Lower lobe of right lung (tissue), 2 donors: Measurements from ENCODE around the gene TMEM61. TPM values are rescaled to one million over a fixed set of nuclear protein-coding genes. Genes with fewer than 3 reads are reported as not detected.
"Not testable (repeated sequence)": the region's sequence is repeated elsewhere in the genome, so short reads cannot be mapped to it uniquely, and the experiment has no call there.

Experiments used
- ATAC-seq, 2 donors: fragments of 200-7000 bp; cut with Tn5 transposase; one replicate each; pipeline ENCODE4 v1.9.1; 2020 to 2022; ENCODE audit warnings: mild to moderate bottlenecking in 2 of 2, moderate library complexity in 2 of 2
- DNase-seq: peaks from one replicate; pipeline ENCODE4 v3.0.0-alpha.2; 2020
- H3K27ac ChIP-seq: fragments of 200-600 bp; one replicate; pipeline ENCODE4 v1.8.0; 2022
- H3K27me3 ChIP-seq: fragments of 200-600 bp; one replicate; pipeline ENCODE4 v1.8.0; 2022; ENCODE audit warnings: low read depth
- H3K36me3 ChIP-seq: fragments of 200-600 bp; one replicate; pipeline ENCODE4 v1.8.0; 2022; ENCODE audit warnings: mild to moderate bottlenecking
- H3K4me1 ChIP-seq: fragments of 200-600 bp; one replicate; pipeline ENCODE4 v1.8.0; 2022
- H3K4me3 ChIP-seq: fragments of 200-600 bp; one replicate; pipeline ENCODE4 v1.8.0; 2022; ENCODE audit warnings: mild to moderate bottlenecking
- H3K9me3 ChIP-seq: fragments of 200-600 bp; one replicate; pipeline ENCODE4 v1.8.0; 2022
- intact Hi-C: fragments of 100-400 bp; cut with DNase I; formaldehyde crosslinking; loops from one replicate; pipeline ENCODE4 v1.11.0; 2022
- total RNA-seq: library from RNA; stranded (reverse); fragmentation: NEBNext Ultra II Directional; extraction: Animal tissue kit (Norgen Biotek cat#: 25700); gene quantifications from one replicate; pipeline ENCODE4 v1.2.1, GENCODE V29; 2021
- TF ChIP-seq, protein P1 (sequence below): fragments of 200-600 bp; IDR thresholded peaks from one replicate; pipeline ENCODE4 v1.8.0; 2022; ENCODE audit warnings: antibody characterized with exemption, mild to moderate bottlenecking
- donor health status: DM: no; HTN: yes; CAD: no; lungs with severe emphysema.

Gene TMEM61
- total RNA-seq, 1 donor from 2014 or later: 2.7 TPM

DNA sequence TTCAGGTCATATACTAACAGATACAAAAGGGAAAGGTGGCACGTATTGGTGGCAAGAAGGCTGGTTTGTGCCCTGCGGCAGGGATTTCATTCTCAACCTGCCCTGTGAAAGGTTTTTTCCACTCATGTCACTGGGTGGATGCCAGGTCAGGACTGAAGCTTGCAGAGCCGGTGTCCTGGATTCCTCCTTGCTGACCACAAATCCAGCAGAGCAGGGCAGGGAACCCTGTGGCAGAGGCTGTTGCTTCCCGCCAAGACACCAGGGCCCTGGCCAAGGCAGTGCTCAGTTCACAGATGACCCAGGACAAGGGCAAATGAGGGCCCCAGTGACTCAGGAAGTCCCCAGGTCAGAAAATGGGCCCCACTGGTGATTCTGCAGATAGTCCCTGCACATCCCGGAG, 34.7 kb downstream of the TMEM61 start:
- ATAC-seq (no peak), DNase-seq (no peak)
- intact Hi-C loops: no loop called here
- no peaks in the 10 kb centered on the region for H3K4me1 ChIP-seq
- H3K36me3 ChIP-seq: no peaks in the 10 kb centered on the region
- H3K4me3 ChIP-seq: no peak overlapping the region
- no peak overlapping the region for H3K27ac ChIP-seq
- no peaks in the 10 kb centered on the region for H3K27me3 ChIP-seq
- no peaks in the 10 kb centered on the region for H3K9me3 ChIP-seq
- TF ChIP-seq, protein P1, sequence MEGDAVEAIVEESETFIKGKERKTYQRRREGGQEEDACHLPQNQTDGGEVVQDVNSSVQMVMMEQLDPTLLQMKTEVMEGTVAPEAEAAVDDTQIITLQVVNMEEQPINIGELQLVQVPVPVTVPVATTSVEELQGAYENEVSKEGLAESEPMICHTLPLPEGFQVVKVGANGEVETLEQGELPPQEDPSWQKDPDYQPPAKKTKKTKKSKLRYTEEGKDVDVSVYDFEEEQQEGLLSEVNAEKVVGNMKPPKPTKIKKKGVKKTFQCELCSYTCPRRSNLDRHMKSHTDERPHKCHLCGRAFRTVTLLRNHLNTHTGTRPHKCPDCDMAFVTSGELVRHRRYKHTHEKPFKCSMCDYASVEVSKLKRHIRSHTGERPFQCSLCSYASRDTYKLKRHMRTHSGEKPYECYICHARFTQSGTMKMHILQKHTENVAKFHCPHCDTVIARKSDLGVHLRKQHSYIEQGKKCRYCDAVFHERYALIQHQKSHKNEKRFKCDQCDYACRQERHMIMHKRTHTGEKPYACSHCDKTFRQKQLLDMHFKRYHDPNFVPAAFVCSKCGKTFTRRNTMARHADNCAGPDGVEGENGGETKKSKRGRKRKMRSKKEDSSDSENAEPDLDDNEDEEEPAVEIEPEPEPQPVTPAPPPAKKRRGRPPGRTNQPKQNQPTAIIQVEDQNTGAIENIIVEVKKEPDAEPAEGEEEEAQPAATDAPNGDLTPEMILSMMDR: no peak

DNA sequence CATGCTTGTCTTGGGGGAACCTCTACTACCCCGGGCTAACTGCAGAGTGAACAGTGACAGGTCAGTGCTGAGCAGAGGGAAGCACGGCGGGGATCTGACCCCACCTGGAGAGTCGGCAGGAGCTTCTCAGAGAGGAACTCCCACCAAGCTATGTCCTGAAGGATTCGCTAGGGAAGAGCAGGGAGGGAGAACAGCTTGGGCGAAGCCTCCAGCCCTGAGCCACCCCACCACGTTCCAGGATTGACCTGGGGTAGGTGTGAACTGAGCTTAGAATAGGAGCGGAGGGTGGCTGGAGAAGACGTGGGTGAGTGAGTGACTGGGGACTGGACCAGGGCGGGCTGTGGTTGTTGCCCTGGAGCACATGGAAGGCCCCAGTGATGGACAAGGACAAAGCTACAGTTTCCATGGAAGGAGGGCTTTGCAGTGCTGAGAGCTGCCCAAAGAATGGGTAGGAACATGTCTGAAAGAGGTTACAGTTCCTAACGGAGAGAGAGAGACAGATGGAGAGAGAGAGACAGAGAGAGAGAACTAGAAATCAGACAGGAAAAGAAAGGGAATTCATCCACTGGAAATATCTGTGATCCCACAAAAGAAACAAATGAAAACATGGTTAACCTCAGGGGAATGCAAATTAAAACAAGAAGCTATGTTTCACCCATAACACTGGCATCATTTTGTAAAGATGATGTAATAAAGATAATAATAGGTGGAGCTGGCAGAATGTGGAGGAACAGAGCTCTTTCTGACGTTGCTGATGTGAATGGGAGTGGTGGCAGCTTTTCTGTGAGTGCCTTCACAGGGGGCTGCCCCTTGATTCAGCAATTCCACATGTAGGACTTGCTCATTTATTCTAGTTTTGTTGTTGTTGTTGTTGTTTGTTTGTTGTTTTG, 35.5 kb downstream of the TMEM61 start:
- Histone ChIP-seq H3K27ac (no peak overlapping the region), H3K27me3 (no peaks in the 10 kb centered on the region), H3K4me1 (no peaks in the 10 kb centered on the region), H3K36me3 (no peaks in the 10 kb centered on the region), H3K9me3 (no peaks in the 10 kb centered on the region), H3K4me3 (no peak overlapping the region)
- DNase-seq: no peak
- TF ChIP-seq, protein P1: no peak
- ATAC-seq: no peak
- intact Hi-C loops: no loop called here

DNA sequence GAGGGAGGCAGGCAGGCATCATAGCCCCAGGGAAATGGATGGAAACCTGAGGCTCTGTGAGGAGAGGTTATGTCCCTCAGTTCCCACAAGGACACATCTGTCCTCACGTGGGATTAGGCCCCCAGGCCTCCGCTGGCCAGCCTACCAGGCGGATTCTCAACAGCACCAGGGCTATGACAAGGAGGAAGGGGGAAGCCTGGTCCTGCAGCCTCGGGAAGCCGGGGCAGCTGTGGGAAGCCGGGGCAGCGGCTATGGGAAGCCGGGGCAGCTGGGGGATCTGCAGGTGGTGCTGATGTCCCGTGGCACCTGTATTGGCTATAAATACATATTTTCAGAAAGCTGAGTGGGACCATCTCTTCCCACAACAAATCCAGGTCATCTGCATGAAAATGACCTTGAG, 38.0 kb downstream of the TMEM61 start:
- no peak for ATAC-seq
- TF ChIP-seq, protein P1: no peak
- Histone ChIP-seq H3K9me3 (no peaks in the 10 kb centered on the region), H3K36me3 (no peaks in the 10 kb centered on the region), H3K4me3 (no peak overlapping the region), H3K27me3 (no peaks in the 10 kb centered on the region), H3K4me1 (no peaks in the 10 kb centered on the region), H3K27ac (no peak overlapping the region)
- intact Hi-C loops: no loop called here
- DNase-seq: no peak

DNA sequence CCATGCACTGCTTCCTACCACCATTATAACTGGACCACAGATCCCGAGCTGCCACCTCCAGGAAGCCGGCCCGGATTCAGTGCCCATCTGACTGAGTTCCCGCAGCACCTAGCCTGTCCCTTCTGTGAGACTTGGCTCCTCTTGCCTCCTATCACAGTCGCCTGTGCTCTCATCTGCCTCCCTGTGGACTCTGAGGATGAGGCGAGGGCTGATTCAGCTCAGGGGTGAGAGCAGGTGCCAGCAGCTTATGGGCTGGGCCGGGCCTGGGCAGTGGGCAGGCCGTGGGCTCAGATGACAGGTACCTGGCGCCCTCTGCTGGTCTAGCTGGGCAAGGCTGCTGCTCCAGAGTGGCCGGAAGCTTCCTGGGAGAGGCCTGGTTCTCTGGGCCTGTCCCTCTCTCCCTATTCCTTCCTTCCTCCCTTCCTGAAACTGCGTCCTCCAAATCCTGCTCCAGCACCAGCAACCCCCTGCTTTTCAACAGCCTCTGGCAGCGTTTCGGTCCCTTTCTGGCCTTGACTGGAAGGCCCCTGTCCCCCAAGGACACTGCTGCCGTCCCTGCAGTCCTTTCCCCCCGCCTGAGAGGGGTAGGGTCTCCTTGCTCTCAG, 41.6 kb downstream of the TMEM61 start:
- no peaks in the 10 kb centered on the region for H3K4me1 ChIP-seq
- intact Hi-C loops: no loop called here
- no peak overlapping the region for H3K27ac ChIP-seq
- no peaks in the 10 kb centered on the region for H3K27me3 ChIP-seq
- no peaks in the 10 kb centered on the region for H3K9me3 ChIP-seq
- TF ChIP-seq, protein P1: peak; percentile 84
- no peaks in the 10 kb centered on the region for H3K36me3 ChIP-seq
- peak; percentile 90 for DNase-seq
- H3K4me3 ChIP-seq: no peak overlapping the region
- ATAC-seq: peak; percentile 100

DNA sequence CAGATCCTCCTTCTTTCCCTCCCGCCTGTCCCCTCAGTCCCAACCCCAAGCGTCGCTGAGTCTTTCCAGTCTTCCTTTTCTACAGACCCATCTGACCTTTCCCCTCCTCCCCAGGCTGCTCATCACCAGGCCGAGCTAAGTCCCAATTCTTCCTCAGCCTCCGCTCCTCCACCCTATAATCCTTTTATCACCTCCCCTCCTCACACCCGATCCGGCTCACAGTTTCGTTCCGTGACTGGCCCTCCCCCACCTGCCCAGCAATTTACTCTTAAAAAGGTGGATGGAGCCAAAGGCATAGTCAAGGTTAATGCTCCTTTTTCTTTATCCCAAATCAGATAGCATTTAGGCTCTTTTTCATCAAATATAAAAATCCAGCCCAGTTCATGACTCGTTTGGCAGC, 43.7 kb downstream of the TMEM61 start:
- H3K27me3 ChIP-seq, H3K4me1 ChIP-seq, H3K27ac ChIP-seq, H3K4me3 ChIP-seq, ATAC-seq, H3K36me3 ChIP-seq, intact Hi-C loops, DNase-seq, H3K9me3 ChIP-seq: not testable (repeated sequence)

DNA sequence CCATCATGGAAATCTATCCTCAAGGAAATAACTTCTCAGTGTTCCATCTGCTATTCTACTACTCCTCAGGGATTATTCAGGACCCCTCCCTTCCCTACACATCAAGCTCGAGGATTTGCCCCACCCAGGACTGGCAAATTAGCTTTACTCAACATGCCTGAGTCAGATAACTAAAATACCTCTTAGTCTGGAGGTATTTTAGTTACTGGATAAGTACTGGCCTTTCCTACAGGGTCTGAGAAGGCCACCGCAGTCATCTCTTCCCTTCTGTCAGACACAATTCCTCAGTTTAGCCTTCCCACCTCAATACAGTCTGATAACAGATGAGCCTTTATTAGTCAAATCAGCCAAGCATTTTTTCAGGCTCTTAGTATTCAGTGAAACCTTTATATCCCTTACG, 46.3 kb downstream of the TMEM61 start:
- H3K4me3 ChIP-seq, H3K4me1 ChIP-seq, H3K9me3 ChIP-seq, H3K36me3 ChIP-seq, intact Hi-C loops, ATAC-seq, H3K27ac ChIP-seq, H3K27me3 ChIP-seq, DNase-seq: not testable (repeated sequence)

DNA sequence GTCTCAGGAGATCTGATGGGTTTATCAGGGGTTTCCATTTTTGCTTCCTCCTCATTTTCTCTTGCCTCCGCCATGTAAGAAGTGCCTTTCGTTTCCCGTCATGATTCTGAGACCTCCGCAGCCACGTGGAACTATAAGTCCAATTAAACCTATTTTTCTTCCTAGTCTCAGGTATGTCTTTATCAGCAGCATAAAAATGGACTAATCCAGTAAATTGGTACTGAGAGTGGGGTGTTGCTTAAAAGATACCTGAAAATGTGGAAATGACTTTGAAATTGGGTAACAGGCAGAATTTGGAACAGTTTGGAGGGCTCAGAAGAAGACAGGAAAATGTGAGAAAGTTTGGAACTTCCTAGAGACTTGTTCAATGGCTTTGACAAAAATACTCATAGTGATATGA, 50.7 kb downstream of the TMEM61 start:
- H3K9me3 ChIP-seq, H3K27ac ChIP-seq, H3K36me3 ChIP-seq, intact Hi-C loops, H3K4me1 ChIP-seq, H3K4me3 ChIP-seq, ATAC-seq, DNase-seq: not testable (repeated sequence)
- peaks cover 10% of the 10 kb centered on the region for H3K27me3 ChIP-seq
